ENCODE results near the gene FAM200B. TPM values are rescaled to one million over a fixed set of nuclear protein-coding genes. Genes with fewer than 3 reads are reported as not detected.

Gene FAM200B
- total RNA-seq, 2 experiments from 2014 or later, result 18.5 to 22.1 TPM

DNA sequence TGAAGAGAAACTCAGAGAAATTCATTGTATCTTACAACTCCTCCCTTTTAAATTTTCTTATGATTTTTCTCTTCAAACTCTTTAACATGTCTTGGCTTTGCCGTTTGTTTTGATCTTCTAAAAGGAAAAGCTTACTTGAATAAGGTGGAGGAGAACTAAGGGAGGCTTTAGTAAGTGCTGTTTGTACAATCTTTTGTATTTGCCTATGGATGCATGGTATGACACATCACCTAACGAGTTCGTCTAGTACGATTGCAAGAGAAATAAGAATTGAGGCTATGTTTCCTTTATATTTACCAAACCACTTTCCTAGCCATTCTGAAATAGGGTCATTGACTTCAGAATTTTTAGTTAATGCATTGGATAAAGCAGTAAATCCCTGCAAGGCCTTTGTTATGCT is 12.8 kb downstream of the FAM200B start:
- ChIA-PET CTCF (interaction anchor here (0.6 kb wide), 1 partner anchor 1630 kb away, joined by 5 read pairs; no protein-coding TSS in a partner anchor), POLR2A (interaction anchor here (0.8 kb wide), 1 partner anchor 41 kb away, joined by 3 read pairs; no protein-coding TSS in a partner anchor)
- Mint-ChIP-seq H3K4me3 (no peak overlapping the region), H3K36me3 (ENCODE audit: low read depth) (peaks cover 5% of the 10 kb centered on the region), H3K9me3 (no peaks in the 10 kb centered on the region), H3K27me3 (peaks cover 15% of the 10 kb centered on the region), H3K27ac (no peak overlapping the region), H3K4me1 (ENCODE audit: low read depth) (no peaks in the 10 kb centered on the region)
- Histone ChIP-seq H3K27me3 (ENCODE audit: control insufficient read depth in 1 of 2, insufficient read depth in 2 of 2, low read length in 2 of 2) (peaks cover 0 to 3% of the 10 kb centered on the region in 2 experiments), H3K27ac (ENCODE audit: low read depth in 1 of 2, low read length in 2 of 2) (no peak overlapping the region), H3K4me3 (ENCODE audit: low read length) (no peak overlapping the region), H3K9me3 (ENCODE audit: control insufficient read depth in 1 of 2, insufficient read depth in 1 of 2, low read length in 2 of 2) (no peaks in the 10 kb centered on the region), H3K36me3 (ENCODE audit: insufficient read depth, low read length) (peaks cover under 1% of the 10 kb centered on the region), H3K4me1 (ENCODE audit: insufficient read depth, low read length) (no peaks in the 10 kb centered on the region)
- intact Hi-C loops (cut with DNase I, micrococcal nuclease), result no loop called here
- TF ChIP-seq, protein P1, sequence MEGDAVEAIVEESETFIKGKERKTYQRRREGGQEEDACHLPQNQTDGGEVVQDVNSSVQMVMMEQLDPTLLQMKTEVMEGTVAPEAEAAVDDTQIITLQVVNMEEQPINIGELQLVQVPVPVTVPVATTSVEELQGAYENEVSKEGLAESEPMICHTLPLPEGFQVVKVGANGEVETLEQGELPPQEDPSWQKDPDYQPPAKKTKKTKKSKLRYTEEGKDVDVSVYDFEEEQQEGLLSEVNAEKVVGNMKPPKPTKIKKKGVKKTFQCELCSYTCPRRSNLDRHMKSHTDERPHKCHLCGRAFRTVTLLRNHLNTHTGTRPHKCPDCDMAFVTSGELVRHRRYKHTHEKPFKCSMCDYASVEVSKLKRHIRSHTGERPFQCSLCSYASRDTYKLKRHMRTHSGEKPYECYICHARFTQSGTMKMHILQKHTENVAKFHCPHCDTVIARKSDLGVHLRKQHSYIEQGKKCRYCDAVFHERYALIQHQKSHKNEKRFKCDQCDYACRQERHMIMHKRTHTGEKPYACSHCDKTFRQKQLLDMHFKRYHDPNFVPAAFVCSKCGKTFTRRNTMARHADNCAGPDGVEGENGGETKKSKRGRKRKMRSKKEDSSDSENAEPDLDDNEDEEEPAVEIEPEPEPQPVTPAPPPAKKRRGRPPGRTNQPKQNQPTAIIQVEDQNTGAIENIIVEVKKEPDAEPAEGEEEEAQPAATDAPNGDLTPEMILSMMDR (IDR thresholded peaks at IDR 0.05), result no peak
- DNase-seq (no peak), ATAC-seq (ENCODE audit: poor library complexity) (no peak)

DNA sequence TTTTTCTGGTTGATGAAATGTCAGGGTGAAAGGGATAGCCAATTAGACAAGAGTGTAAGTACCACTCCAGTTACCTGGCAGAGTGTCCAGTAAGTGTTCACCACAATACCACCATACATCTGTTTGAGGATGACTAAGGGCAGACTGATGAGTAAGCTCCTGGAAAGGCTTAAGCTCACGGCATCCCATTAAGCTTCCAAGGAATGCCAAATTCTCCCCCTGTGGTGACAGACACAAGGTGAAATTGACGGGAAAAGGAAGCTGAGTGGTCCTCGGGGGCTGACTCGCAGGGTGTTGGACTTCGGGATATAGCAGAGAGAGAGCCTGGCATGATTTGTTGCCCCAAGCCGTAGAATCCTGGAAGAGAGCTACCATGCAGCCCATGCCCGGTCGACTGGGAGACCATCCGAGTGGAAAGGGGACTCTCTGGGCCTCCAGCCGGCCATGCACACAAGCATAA is 13.6 kb downstream of the FAM200B start:
- Histone ChIP-seq H3K27ac (ENCODE audit: low read depth in 1 of 2, low read length in 2 of 2) (no peak overlapping the region), H3K4me3 (ENCODE audit: low read length) (no peak overlapping the region), H3K9me3 (ENCODE audit: control insufficient read depth in 1 of 2, insufficient read depth in 1 of 2, low read length in 2 of 2) (no peaks in the 10 kb centered on the region), H3K36me3 (ENCODE audit: insufficient read depth, low read length) (no peaks in the 10 kb centered on the region), H3K27me3 (ENCODE audit: control insufficient read depth in 1 of 2, insufficient read depth in 2 of 2, low read length in 2 of 2) (peaks cover 0 to 3% of the 10 kb centered on the region in 2 experiments), H3K4me1 (ENCODE audit: insufficient read depth, low read length) (no peaks in the 10 kb centered on the region)
- no peak overlapping the region for H3K4me3 Mint-ChIP-seq
- H3K4me1 Mint-ChIP-seq (ENCODE audit: low read depth), result no peaks in the 10 kb centered on the region
- POLR2A ChIA-PET, result interaction anchor here (0.7 to 1.3 kb wide), 3 partner anchors 8 to 41 kb away, joined by 3 to 4 read pairs (median 3); no protein-coding TSS in a partner anchor
- no peaks in the 10 kb centered on the region for H3K36me3 Mint-ChIP-seq (ENCODE audit: low read depth)
- TF ChIP-seq, protein P1 (IDR thresholded peaks at IDR 0.05), result no peak
- H3K27me3 Mint-ChIP-seq, result peaks cover 23% of the 10 kb centered on the region
- DNase-seq (no peak), ATAC-seq (ENCODE audit: poor library complexity) (no peak)
- H3K27ac Mint-ChIP-seq, result no peak overlapping the region
- CTCF ChIA-PET, result no interaction called here
- H3K9me3 Mint-ChIP-seq, result no peaks in the 10 kb centered on the region
- intact Hi-C loops (cut with DNase I, micrococcal nuclease), result no loop called here

DNA sequence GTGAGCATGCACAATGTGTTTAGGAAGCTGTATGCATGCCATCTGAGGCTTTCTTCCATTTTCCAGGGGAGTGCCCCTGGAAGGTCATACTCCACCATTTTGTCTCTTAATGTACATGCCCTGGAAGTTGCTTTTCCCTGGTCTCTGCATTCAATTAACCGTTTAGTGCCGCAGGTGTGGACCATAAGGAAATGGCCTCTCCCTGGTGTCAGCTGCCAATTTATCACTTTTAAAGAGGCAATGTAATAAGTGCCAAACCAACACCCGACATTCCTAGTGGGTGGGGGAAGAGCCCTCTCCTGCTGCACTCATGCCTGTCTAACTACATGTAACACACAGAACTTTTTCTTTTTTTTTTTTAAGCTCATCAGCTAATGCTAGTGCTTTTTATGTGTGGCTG is 14.1 kb downstream of the FAM200B start:
- DNase-seq (no peak), ATAC-seq (ENCODE audit: poor library complexity) (no peak)
- intact Hi-C loops (cut with DNase I, micrococcal nuclease), result no loop called here
- Mint-ChIP-seq H3K4me3 (no peak overlapping the region), H3K4me1 (ENCODE audit: low read depth) (no peaks in the 10 kb centered on the region), H3K9me3 (no peaks in the 10 kb centered on the region), H3K27me3 (peaks cover 24% of the 10 kb centered on the region), H3K36me3 (ENCODE audit: low read depth) (no peaks in the 10 kb centered on the region), H3K27ac (no peak overlapping the region)
- CTCF ChIA-PET, result no interaction called here
- TF ChIP-seq, protein P1 (IDR thresholded peaks at IDR 0.05), result no peak
- H3K27ac ChIP-seq (ENCODE audit: low read depth in 1 of 2, low read length in 2 of 2), result no peak overlapping the region
- H3K9me3 ChIP-seq (ENCODE audit: control insufficient read depth in 1 of 2, insufficient read depth in 1 of 2, low read length in 2 of 2), result no peaks in the 10 kb centered on the region
- peaks cover 0 to 3% of the 10 kb centered on the region in 2 experiments for H3K27me3 ChIP-seq (ENCODE audit: control insufficient read depth in 1 of 2, insufficient read depth in 2 of 2, low read length in 2 of 2)
- H3K4me3 ChIP-seq (ENCODE audit: low read length), result no peak overlapping the region
- POLR2A ChIA-PET, result interaction anchor here (0.7 to 1.3 kb wide), 2 partner anchors 8 to 13 kb away, joined by 3 to 4 read pairs; no protein-coding TSS in a partner anchor
- no peaks in the 10 kb centered on the region for H3K36me3 ChIP-seq (ENCODE audit: insufficient read depth, low read length)
- no peaks in the 10 kb centered on the region for H3K4me1 ChIP-seq (ENCODE audit: insufficient read depth, low read length)
